Measurements from ENCODE around the gene DCHS1. TPM values are rescaled to one million over a fixed set of nuclear protein-coding genes. Genes with fewer than 3 reads are reported as not detected.

The DCHS1 gene
- total RNA-seq, 3 donors from 2014 or later (not counting 1 experiment from before 2014, with no cell fraction given), result 0.49 to 1.0 (median 0.83) TPM

GRCh38 chr11:6633422-6634408 is 21.9 kb downstream of the DCHS1 start:
- no peaks in the 10 kb centered on the region for H3K4me1 Mint-ChIP-seq
- H3K36me3 Mint-ChIP-seq, result no peaks in the 10 kb centered on the region
- no peaks in the 10 kb centered on the region for H3K9me3 ChIP-seq (ENCODE audit: control insufficient read depth, insufficient read depth, low read length)
- H3K4me3 Mint-ChIP-seq, result no peak overlapping the region
- TF ChIP-seq, protein P1, sequence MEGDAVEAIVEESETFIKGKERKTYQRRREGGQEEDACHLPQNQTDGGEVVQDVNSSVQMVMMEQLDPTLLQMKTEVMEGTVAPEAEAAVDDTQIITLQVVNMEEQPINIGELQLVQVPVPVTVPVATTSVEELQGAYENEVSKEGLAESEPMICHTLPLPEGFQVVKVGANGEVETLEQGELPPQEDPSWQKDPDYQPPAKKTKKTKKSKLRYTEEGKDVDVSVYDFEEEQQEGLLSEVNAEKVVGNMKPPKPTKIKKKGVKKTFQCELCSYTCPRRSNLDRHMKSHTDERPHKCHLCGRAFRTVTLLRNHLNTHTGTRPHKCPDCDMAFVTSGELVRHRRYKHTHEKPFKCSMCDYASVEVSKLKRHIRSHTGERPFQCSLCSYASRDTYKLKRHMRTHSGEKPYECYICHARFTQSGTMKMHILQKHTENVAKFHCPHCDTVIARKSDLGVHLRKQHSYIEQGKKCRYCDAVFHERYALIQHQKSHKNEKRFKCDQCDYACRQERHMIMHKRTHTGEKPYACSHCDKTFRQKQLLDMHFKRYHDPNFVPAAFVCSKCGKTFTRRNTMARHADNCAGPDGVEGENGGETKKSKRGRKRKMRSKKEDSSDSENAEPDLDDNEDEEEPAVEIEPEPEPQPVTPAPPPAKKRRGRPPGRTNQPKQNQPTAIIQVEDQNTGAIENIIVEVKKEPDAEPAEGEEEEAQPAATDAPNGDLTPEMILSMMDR (IDR thresholded peaks at IDR 0.05), result no peak
- H3K27me3 ChIP-seq (ENCODE audit: control insufficient read depth, insufficient read depth, low read length), result no peaks in the 10 kb centered on the region
- H3K9me3 Mint-ChIP-seq, result no peaks in the 10 kb centered on the region
- ATAC-seq (no peak), DNase-seq (no peak)
- peaks cover 12% of the 10 kb centered on the region for H3K4me1 ChIP-seq (ENCODE audit: control insufficient read depth, insufficient read depth, low read length)
- intact Hi-C loops (cut with micrococcal nuclease), result no loop called here
- no peaks in the 10 kb centered on the region for H3K36me3 ChIP-seq (ENCODE audit: control insufficient read depth, insufficient read depth, low read length)
- no peak overlapping the region for H3K4me3 ChIP-seq (ENCODE audit: low read length)
- 95% methylated on average over 16 of the region's 16 CpGs for WGBS (ENCODE audit: insufficient coverage)
- H3K27me3 Mint-ChIP-seq (ENCODE audit: low read depth in 2 of 2), result no peaks in the 10 kb centered on the region
- H3K27ac ChIP-seq (ENCODE audit: low read length), result no peak overlapping the region
- no peak overlapping the region for H3K27ac Mint-ChIP-seq

DNA sequence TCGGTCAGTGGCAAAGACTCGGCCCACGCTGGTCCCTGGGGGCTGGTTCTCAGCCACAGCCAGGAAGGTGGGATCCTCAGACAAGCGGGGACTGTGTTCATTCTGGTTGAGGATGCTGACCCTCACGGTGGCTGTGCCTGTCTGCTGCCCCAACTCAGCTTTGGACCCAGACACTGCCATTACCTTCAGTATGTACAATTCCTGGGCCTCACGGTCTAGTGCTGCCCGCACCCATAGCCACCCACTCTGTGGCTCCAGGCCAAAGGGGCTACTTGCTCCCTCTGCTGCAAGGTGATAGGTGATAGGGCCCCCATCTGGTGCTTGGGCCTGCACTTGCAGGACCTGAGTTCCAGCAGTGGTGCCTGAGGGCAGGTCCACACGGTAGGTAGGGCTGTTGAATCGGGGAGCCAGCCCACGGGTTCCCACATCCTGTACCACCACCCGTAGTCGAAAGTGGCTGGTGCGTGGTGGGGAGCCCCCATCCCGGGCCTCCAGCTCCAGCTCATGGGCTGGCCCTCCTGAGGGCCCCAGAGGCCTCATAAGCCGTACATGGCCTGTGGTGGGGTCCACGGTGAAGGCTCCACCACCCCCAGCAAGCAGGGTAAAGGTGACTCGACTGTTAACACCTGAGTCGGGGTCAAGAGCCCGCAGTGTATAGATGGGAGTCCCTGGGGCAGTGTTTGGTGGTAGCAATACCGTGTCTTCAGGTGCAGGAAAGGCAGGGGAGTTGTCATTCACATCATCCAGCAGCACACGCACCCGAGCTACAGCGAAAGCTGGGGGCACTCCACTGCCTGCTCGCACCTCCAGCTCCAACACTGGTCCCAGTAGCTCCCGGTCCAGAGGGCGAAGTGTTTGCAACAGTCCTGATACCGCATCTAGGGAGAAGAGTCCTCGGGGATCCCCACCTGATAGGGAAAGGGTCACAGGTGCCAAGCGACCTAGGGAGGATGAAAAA is 23.2 kb downstream of the DCHS1 start:
- H3K27ac ChIP-seq (ENCODE audit: low read length), result no peak overlapping the region
- intact Hi-C loops (cut with micrococcal nuclease), result no loop called here
- H3K27me3 Mint-ChIP-seq (ENCODE audit: low read depth in 2 of 2), result no peaks in the 10 kb centered on the region
- ATAC-seq, result no peak
- H3K4me3 ChIP-seq (ENCODE audit: low read length), result no peak overlapping the region
- H3K4me1 ChIP-seq (ENCODE audit: control insufficient read depth, insufficient read depth, low read length), result peaks cover 15% of the 10 kb centered on the region
- no peaks in the 10 kb centered on the region for H3K36me3 ChIP-seq (ENCODE audit: control insufficient read depth, insufficient read depth, low read length)
- WGBS (ENCODE audit: insufficient coverage), result 90% methylated on average over 29 of the region's 29 CpGs
- peaks cover 5 to 7% of the 10 kb centered on the region in 2 donors for H3K4me1 Mint-ChIP-seq
- no peak overlapping the region for H3K27ac Mint-ChIP-seq
- no peaks in the 10 kb centered on the region for H3K9me3 Mint-ChIP-seq
- H3K36me3 Mint-ChIP-seq, result no peaks in the 10 kb centered on the region
- no peaks in the 10 kb centered on the region for H3K27me3 ChIP-seq (ENCODE audit: control insufficient read depth, insufficient read depth, low read length)
- TF ChIP-seq, protein P1 (IDR thresholded peaks at IDR 0.05), result no peak
- no peaks in the 10 kb centered on the region for H3K9me3 ChIP-seq (ENCODE audit: control insufficient read depth, insufficient read depth, low read length)
- H3K4me3 Mint-ChIP-seq, result no peak overlapping the region
- no peak for DNase-seq

- Mint-ChIP-seq H3K27ac (no peak overlapping the region), H3K9me3 (no peaks in the 10 kb centered on the region), H3K4me3 (no peak overlapping the region), H3K36me3 (no peaks in the 10 kb centered on the region), H3K27me3 (ENCODE audit: low read depth in 2 of 2) (no peaks in the 10 kb centered on the region), H3K4me1 (peaks cover 9% of the 10 kb centered on the region in 2 donors)
- H3K4me1 ChIP-seq (ENCODE audit: control insufficient read depth, insufficient read depth, low read length), result peaks cover 19% of the 10 kb centered on the region
- no peaks in the 10 kb centered on the region for H3K9me3 ChIP-seq (ENCODE audit: control insufficient read depth, insufficient read depth, low read length)
- ATAC-seq, result no peak
- no peak for DNase-seq
- 91% methylated on average over 11 of the region's 11 CpGs for WGBS (ENCODE audit: insufficient coverage)
- no peak overlapping the region for H3K4me3 ChIP-seq (ENCODE audit: low read length)
- TF ChIP-seq, protein P1 (IDR thresholded peaks at IDR 0.05), result no peak
- H3K27me3 ChIP-seq (ENCODE audit: control insufficient read depth, insufficient read depth, low read length), result no peaks in the 10 kb centered on the region
- no peak overlapping the region for H3K27ac ChIP-seq (ENCODE audit: low read length)
- no peaks in the 10 kb centered on the region for H3K36me3 ChIP-seq (ENCODE audit: control insufficient read depth, insufficient read depth, low read length)
- intact Hi-C loops (cut with micrococcal nuclease), result no loop called here
Observed at GRCh38 chr11:6631361-6631890, 24.2 kb downstream of the DCHS1 start.

Measured in natural killer cell (primary cell).